Stimulated activated CD4-positive, alpha-beta T cell treated with anti-CD3 and anti-CD28 coated beads, Interleukin-12 subunit alpha, Interleukin-12 subunit beta, amount 100 ng/mL, for 4 hours (primary cell): ENCODE results near the gene TBCEL.
"Not testable (repeated sequence)": the region's sequence is repeated elsewhere in the genome, so short reads cannot be mapped to it uniquely, and the experiment has no call there.

ENCODE experiments used
- DNase-seq: peaks from one replicate; pipeline ENCODE4 v3.0.0-alpha.2; 2020

Gene TBCEL

DNA sequence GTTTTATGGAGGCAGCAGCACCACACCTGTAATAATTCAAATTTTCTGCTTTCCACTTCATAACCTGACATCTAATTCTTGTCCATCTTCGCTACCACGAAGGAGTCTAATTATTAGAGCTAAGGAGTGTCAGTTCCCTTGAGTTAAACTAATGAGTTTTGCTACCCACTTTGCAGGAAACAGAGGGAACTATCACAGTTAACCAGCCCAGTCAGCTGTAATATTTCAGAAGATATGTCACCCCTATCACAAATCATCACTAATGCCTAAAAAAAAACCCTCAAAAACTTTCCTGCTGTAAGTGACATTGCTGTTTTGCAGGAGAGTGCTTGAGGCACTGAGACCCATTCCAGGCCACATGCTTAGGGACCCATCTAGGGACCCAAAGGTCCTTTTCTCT, 85.6 kb downstream of the TBCEL start:
- no peak for DNase-seq

DNA sequence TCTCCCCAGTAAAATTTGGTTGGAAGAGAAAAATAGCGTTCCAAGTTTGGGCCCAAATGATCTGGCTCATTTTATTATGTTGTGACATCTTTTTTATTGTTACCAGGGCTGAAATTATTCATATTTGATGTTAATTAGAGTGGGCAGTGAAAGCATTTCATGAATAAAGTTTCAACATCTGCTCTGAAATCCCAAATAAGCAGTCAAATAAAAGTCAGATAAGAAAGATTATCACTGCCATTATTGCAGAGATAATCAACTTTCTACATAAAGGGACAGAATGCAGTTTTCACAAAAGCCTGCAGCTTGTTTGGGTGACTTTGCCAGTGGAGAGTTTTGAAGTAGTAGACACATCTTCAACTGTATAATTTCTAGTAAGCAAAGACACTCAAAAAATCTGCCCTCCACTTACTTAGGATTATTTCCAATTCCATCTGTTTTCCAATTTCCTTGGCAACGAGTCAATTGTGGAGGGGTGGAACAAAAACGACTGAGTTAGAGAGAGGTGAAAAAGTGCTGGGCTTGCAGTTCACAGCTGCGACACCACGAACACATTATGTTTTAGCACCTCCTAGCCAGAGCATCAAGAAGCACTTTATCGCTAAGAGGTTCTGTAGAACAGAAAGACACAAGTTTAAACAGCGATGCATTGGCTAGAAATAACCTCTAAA, 86.1 kb downstream of the TBCEL start:
- no peak for DNase-seq

DNA sequence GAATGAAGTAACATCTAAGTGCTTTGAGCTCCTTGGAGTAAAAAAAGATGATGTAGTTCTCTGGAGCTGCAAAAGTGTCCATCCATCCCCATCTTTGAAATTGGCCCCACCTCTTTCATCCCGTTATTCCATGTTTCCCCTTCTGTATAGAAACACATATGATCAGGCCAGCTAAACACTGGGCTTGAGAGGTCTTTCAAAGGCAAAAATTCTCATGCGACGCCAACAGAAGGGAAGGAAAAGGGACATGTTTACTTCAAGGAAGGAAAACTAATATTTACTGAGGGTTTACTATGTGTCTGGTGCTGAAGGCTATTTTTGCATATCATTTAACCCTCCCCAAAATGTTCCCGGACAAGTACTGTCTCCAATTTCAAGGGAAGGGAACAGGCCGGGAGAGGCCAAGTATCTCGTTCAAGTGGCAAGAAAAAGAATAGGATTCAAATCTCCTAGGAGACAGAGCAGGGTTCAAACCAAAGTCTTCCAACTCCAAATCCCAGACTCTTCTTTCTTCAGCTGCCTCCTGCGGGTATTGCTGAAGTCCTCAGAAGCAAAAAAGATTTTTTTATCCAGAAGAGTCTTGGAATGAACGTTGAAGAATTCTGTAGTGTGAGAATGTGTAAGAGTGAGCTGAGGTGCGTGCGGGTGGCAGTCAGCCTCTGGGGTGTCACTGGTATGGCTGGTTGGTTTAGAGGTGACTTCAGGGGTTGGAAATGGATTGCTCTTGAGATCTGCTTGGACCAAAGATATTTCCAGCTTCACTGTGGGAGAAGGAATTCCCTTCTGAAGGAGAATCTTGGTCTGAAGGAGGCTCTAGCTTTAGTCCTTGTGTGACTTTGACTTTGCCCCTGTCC, 87.2 kb downstream of the TBCEL start:
- no peak for DNase-seq

DNA sequence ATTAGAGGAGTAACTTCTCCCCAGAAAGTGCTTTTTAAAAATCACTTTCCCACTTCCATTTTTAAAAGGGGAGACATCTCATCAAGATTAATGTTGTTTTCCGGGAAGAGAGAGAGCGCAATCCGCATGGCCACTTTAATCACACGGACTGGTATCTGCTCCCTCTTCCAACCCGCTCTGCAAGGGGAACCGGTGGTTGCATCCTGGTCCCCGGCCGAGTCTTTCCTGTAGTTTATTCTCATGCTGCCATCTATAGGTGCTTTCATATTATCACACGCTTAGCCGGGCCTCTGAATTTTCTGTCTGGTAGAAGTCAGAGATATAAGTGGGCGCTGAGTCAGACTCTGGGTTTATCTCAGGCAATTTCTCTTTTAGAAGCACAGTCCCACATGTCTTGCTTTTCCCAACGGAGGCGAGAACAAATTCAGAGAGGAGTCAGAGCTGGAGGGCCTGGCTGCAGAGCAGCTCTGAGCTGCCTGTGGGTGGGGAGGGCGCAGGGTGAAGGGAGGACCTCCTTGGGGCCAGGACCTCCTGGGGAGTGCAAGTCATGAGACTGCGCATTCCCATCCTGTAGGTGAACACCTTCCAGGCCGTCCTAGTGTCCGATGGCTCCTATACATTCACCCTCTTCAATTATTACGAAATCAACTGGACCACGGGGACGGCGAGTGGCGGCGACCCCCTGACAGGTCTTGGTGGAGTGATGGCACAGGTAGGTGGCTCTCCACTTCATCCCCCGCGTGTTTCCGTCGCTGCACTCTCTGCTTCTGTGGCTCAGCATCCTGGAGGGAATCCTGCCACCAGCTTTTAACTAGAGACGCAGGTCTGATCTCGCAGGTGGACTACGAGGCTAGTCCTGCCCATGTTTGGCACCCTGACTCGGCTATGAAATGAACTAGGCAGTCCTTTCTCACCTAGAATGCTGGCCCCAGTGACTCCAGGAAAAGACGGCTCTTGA, 88.9 kb downstream of the TBCEL start:
- DNase-seq, result no peak

DNA sequence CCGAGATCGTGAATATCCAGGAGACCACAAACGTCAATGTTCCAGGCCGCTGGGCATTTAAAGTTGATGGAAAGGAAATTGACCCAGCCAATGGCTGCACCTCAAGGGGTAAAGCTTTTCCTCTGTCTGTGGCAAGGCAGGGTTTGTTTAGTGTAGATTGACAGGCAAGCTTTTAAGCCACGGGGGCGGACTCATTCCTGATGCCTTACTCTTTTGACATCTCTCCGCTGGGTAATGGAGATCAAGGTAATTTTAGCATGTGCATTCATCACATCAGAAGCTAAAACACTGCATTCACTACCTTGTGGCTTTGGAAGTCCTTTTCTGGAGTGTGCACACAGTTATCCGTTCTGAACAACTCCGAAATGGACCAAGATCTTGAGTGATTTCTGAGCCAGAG, 89.7 kb downstream of the TBCEL start:
- DNase-seq, result no peak

DNA sequence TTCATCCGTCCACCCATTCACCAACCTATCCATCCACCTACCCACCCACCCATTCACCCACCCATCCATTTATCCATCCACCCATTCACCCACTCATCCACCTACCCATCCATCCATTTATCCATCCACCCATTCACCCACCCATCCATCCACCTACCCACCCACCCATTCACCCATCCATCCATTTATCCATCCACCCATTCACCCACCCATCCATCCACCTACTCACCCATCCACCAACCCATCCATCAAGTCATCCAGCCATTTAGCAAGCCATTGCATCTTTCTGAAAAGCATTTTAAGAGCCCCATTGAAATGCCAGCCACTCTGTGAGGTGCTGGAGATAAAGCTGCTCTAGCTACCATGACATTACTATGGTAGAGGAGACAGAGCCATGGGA, 91.1 kb downstream of the TBCEL start:
- not testable (repeated sequence) for DNase-seq

DNA sequence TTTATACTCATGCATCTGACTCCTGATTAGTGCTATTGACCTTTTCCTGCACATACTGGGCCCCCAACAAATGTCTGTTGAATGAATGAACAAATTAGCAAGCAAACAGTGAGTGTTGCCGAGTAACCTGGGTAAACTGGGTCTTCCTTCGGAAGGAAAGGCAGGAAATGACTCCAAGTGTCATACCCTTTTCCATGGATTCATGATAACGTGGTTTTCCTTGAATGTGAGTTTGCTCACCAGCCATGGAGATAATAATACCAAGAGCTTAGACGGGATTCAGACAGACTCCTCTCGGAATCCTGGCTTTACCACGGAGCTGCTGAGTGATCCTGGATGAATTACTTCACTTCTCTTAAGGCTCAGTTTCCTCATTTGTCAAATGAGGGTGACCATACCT, 93.9 kb downstream of the TBCEL start:
- no peak for DNase-seq

DNA sequence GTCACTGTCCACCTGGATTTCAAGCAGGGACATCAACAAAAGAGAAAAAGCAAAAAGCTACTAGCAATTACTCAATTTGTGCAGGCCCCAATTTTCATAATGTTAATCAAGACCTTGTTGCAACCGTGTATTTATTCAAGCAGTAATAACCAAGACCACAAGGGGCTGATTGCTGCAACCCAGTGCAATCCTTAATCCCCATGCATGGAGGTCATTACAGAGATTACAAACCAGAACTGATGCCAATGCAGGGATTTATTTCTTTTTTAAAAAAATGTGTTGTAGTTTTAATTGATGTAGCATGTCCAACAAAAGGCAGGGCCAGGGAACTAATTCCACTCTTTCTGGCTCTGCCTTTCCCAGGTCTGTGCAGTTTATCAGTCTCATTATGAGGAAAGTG, 95.5 kb downstream of the TBCEL start:
- DNase-seq, result no peak

DNA sequence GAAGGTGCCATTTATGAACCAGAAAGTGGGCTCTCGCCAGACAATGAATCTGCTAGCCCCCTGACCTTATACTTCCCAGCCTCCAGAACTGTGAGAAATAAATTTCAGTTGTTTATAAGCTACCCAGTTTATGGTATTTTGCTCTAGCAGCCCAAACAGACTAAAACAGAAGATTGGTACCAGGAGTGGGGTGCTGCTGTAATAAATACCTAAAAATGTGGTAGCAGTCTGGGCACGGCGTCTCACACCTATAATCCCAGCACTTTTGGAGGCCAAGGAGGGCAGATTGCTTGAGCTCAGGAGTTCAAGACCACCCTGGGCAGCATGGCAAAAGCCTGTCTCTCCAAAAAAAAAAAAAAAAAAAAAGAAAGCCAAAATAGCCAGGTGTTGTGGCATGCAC, 98.4 kb downstream of the TBCEL start:
- no peak for DNase-seq

DNA sequence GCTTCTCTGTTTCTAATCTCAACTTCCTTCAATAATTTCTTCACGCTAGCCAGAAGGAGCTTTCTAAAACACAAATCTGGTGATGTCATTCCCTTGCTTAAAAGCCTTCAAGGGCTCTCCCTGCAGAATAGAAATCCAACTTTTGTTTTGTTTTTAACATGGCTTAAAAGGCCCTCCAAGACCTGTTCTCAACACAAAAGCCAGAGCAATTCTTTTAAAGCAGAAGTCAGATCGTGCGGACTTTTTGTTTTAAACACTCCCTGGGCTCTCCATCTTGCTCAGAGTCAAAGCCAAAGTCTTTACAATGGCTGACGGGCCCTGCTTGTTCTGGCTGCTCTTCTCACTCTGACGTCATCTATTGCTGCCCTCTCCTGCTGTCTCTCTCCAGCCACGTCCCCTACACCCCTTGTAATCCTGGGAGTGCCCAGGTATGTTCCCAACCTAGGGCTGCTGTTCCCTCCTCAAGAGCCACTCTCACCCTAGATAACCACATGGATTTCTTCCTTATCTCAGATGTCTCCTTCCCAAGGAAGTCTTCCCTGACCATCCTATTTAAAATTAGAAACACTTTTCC, 99.7 kb downstream of the TBCEL start:
- DNase-seq, result no peak

DNA sequence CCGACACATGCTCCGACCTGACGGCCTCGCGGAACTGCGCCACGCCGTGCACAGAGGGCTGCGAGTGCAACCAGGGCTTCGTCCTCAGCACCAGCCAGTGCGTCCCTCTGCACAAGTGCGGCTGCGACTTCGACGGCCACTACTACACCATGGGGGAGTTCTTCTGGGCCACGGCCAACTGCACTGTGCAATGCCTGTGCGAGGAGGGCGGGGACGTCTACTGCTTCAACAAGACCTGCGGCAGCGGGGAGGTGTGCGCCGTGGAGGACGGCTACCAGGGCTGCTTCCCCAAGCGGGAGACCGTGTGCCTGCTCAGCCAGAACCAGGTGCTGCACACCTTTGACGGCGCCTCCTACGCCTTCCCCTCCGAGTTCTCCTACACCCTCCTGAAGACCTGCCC, 103.9 kb downstream of the TBCEL start:
- DNase-seq, result no peak

DNA sequence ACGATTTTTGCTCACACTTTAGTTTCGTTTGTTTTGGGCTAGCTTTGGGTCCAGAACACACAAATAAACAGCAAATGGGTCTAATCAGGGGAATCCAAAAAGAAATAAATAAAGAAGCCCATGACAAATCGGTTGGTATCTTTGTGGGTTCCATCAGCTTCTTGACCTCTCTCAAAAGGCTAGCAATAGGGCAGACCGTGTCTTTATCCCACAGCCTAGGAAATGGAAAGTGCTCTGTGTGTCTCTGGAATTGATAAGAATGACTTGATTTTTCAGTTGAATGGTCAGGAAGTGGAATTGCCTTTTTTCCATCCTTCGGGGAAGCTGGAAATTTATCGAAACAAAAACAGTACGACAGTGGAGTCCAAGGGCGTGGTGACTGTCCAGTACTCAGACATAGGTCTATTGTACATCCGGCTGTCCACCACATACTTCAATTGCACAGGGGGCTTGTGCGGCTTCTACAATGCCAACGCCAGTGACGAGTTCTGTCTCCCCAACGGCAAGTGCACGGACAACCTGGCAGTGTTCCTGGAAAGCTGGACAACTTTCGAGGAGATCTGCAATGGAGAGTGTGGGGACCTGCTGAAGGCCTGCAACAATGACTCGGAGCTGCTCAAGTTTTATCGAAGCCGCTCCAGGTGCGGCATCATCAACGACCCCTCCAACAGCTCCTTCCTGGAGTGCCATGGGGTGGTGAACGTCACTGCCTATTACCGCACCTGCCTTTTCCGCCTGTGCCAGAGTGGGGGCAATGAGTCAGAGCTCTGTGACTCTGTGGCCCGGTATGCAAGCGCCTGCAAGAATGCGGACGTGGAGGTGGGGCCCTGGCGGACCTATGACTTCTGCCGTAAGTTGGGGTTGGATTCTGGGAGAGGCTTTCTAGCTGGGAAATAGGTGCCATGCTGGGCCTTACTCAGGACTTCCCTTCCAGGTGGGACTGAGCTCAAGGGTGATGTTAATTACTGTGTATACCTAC, 105.7 kb downstream of the TBCEL start:
- no peak for DNase-seq

DNA sequence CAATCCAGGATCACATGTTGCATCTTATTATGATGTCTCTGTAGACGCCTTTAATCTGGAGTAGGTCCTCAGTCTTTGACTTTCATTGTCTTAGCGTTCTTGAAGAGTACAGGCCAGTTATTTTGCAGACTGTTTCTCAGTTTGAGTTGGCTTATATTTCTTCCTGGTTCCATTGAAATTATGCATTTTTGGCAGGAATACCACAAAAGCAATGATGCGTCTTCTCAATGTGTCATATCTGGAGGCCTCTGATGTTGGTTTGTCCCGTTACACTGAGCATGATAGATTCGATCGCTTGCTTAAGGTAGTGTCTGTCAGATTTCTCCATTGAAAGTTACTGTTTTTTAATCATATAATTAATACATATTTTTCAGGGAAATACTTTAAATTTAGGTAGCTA, 107.8 kb downstream of the TBCEL start:
- DNase-seq, result no peak

DNA sequence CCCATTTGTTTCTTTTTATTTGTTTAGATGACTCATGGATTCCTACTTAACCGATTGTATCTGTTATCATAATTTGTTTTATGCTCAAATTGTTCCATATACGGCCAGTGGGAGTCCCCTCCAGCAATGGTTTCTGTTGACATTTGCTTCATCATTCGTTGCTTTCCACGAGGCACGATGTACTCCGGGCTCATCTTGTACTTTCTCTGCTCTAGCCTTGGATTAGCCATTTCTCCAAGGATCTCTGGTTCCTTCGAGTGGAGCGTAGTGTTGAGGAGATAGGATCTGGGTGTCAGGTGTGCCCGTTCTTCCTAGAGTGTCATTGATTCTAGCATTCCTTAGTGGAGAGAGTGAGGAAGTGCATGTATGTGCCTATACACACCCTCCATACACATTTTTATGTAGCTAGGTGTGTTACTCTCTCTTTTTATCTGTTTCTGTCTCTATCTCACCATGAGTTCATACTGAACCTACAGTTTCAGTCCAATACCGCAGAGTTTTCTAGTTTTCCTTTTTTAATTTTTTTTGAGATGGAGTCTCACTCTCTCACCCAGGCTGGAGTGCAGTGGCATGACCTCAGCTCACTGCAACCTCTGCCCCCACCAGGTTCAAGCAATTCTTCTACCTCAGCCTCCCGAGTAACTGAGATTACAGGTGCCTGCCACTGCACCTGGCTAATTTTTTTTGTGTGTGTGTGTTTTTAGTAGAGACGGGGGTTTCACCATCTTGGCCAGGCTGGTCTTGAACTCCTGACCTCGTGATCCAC, 108.5 kb downstream of the TBCEL start:
- no peak for DNase-seq

DNA sequence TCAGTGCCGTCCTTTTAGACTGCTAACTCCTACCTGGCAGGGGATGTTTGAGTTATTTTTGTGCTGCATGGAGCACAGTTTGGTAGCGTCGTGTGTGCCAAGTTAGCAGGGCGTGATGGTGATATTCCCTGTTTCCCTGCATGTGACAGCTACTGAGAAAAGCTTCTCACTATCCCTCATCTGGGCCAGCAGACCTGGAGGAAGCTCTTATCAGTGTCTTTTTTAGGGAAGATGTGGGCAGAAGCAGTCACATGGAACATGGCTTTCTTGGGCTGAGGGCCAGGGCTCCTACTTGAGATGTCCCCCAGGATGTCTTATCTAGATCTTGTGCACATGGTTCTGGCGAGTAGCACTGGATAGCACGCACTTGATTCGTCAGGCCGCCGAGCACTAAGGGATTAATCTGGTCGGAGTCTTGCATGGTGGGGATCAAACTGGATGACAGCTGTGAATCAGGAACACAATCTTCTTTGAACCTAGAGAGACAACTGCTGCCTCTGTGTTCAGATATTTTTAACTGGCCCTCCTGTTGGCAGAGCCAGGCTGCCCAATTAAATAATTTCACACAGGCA, 110.9 kb downstream of the TBCEL start:
- DNase-seq, result no peak

DNA sequence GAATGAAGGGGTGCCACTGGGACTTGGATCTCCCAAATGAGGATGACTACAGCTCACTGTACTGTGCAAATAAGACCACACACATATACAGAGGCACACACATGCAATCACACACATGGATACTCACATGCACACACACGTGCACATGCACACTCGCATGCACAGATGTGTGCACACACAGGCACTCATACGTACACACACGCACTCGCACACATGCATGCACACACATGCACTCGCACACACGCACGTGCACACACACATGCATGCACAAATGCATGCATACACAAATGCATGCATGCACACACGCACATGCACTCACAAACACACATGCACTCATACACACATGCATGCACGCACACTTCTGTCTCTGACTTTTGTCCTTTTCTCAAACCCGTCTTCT, 113.1 kb downstream of the TBCEL start:
- no peak for DNase-seq

DNA sequence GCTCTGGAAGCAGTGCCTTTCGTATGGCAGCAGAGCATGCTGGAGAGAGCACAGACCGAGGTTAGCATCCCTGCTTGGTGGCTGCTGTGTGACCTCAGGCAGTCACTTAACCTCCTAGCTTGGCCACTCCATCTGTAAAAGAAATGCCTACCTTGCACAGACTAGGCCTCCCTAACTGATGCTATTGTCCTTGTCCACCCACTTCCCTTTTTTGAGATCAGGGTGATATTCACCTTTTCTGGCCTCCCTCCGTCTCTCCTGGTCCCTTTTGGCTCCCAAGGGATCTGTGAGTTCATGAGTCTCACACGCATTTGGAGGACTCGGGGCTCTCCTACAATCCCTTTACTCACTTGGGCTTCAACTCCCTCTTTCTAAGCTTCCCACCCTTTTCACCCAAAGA, 114.4 kb downstream of the TBCEL start:
- DNase-seq, result no peak

DNA sequence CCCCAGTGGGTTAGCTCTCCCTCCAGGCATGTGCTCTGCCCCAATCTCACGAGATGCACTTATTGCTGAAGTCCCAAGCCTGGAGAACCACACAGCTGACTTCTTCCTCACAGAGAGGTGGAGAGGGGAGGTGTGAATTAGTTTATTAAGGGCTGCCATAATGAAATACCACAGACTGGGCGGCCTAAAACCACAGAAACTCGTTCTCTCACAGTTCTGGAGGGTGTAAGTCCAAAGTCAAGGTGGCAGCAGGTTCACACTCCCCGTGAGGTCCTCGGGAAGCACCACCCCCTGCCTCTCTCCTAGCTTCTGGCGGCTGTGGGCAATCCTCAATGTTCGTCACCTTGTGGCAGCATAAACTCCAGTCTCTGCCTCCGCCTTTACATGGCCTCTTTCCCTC, 116.5 kb downstream of the TBCEL start:
- DNase-seq, result no peak
